ENCODE results near the gene TFIP11.

- TF ChIP-seq, protein P1, sequence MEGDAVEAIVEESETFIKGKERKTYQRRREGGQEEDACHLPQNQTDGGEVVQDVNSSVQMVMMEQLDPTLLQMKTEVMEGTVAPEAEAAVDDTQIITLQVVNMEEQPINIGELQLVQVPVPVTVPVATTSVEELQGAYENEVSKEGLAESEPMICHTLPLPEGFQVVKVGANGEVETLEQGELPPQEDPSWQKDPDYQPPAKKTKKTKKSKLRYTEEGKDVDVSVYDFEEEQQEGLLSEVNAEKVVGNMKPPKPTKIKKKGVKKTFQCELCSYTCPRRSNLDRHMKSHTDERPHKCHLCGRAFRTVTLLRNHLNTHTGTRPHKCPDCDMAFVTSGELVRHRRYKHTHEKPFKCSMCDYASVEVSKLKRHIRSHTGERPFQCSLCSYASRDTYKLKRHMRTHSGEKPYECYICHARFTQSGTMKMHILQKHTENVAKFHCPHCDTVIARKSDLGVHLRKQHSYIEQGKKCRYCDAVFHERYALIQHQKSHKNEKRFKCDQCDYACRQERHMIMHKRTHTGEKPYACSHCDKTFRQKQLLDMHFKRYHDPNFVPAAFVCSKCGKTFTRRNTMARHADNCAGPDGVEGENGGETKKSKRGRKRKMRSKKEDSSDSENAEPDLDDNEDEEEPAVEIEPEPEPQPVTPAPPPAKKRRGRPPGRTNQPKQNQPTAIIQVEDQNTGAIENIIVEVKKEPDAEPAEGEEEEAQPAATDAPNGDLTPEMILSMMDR (conservative IDR thresholded peaks at IDR 0.05; ENCODE audit: low read length) = no peak
- no peak for TF ChIP-seq EZH2phosphoT487 (IDR thresholded peaks at IDR 0.05; ENCODE audit: borderline replicate concordance)
Observed at GRCh38 chr22:26448941-26449340, 63.3 kb downstream of the TFIP11 start.

Data from Loucy (cell line).